Testis (tissue), 3 donors: ENCODE results near the gene SERP2. TPM values are rescaled to one million over a fixed set of nuclear protein-coding genes. Genes with fewer than 3 reads are reported as not detected.

Source experiments
- DNase-seq: peaks from one replicate; pipeline ENCODE4 v3.0.0-alpha.2; 2019
- H3K27ac ChIP-seq, 2 donors: fragments of 200-600 bp; sonication (generic); one replicate each; pipeline ENCODE4 v1.5.1; 2019
- H3K27me3 ChIP-seq: fragments of 200-600 bp; sonication (generic); one replicate; pipeline ENCODE4 v1.5.1; 2019
- H3K36me3 ChIP-seq: fragments of 200-600 bp; sonication (generic); one replicate; pipeline ENCODE4 v1.5.1; 2017; ENCODE audit warnings: low read depth; ENCODE audit errors: missing control alignments
- H3K4me1 ChIP-seq: fragments of 200-600 bp; sonication (generic); one replicate; pipeline ENCODE4 v1.5.1; 2019
- H3K4me3 ChIP-seq, 2 donors: fragments of 200-600 bp; sonication (generic); one replicate each; pipeline ENCODE4 v1.5.1; 2017 to 2019
- H3K9me3 ChIP-seq: fragments of 200-600 bp; sonication (generic); one replicate; pipeline ENCODE4 v1.5.1; 2017
- CTCF ChIP-seq, 3 experiments: fragments of 450-650 bp in 2 of 3; fragments of 200-600 bp in 1 of 3; sonication (generic) in 1 of 3; IDR thresholded peaks; one replicate each; pipeline ENCODE4 v1.5.1; 2016 to 2019; ENCODE audit warnings: antibody characterized with exemption in 3 of 3, mild to moderate bottlenecking in 2 of 3, moderate library complexity in 1 of 3
- POLR2A ChIP-seq: fragments of 450-650 bp; IDR thresholded peaks from one replicate; pipeline ENCODE4 v1.6.1; 2017; ENCODE audit warnings: antibody characterized with exemption, mild to moderate bottlenecking, moderate library complexity
- WGBS, 2 donors: methylation state at CpG; one replicate each; pipeline ENCODE4 v1.1.5; 2018; 5-methylcytosine and 5-hydroxymethylcytosine counted together
- intact Hi-C: fragments of 100-400 bp; cut with DNase I; formaldehyde crosslinking; loops from one replicate; pipeline ENCODE4 v1.15.1; 2023; ENCODE audit warnings: low total_unique reads
- polyA plus RNA-seq: library from polyadenylated mRNA; stranded (reverse); fragments of 350-450 nt; fragmentation: Illumina TruSeq; extraction: RNeasy Lipid Tissue Mini Kit (QIAGEN cat#74804); gene quantifications from one replicate; pipeline ENCODE4 v1.2.3, GENCODE V29; 2014; ENCODE audit warnings: low read depth, low replicate concordance; ENCODE audit not compliant: insufficient read depth
- total RNA-seq, 2 donors: library from RNA; depleted of rRNA; stranded (reverse); fragments of >200 nt; gene quantifications; one replicate each; pipeline ENCODE4 v1.2.3, GENCODE V29; 2016

SERP2 gene
- total and polyA plus RNA-seq, 3 donors from 2014 or later, result 23.5 to 59.2 (median 31.4) TPM

DNA sequence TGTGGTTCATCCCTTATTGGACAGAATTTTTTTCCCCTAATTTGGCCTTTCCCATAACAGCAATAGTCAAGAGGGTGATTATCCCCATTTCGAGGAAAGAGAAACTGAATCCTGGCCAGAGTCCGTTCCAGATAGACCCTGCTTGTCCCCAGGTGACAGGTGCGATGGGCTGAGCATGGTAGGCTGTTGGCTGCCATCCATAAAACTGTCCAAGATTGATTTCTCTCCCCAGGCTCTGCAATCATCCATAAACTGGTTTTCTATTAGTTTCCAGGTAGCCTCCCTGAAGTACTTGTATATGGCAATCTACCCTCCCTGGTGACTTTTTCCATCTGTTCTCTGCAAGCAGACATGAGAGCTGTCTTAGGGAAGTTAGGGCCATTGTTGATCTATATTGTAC is 25.4 kb downstream of the SERP2 start:
- H3K36me3 ChIP-seq, result no peaks in the 10 kb centered on the region
- intact Hi-C loops, result no loop called here
- peaks cover 13% of the 10 kb centered on the region for H3K4me1 ChIP-seq
- H3K9me3 ChIP-seq, result no peaks in the 10 kb centered on the region
- no peak for DNase-seq
- TF ChIP-seq CTCF (IDR thresholded peaks at IDR 0.05) (no peak), POLR2A (no peak)
- H3K4me3 ChIP-seq, result no peak overlapping the region
- H3K27me3 ChIP-seq, result no peaks in the 10 kb centered on the region
- H3K27ac ChIP-seq, result no peak overlapping the region
- WGBS, 2 donors, result 95 to 96% methylated on average over 3 of the region's 3 CpGs

DNA sequence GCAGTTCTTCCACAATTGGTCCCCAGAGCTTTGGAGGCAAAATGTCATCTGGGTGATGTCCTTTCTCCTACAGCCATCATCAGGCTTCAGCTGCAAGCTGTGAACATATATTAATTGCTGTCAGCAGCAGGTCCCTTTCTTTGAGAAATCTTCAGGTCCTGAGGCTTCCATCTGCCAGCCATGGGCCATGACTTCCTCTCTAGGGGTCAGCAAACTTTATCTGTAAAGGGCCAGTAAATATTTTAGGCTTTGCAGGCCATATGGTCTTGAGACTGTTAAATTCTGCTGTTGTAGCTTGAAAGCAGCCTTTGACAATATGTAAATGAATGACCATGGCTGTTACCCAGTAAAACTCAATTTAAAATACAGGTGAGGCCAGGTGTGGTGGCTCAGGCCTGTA is 27.1 kb downstream of the SERP2 start:
- H3K4me1 ChIP-seq, result peaks cover 22% of the 10 kb centered on the region
- H3K27ac ChIP-seq, result no peak overlapping the region
- no peak for DNase-seq
- TF ChIP-seq POLR2A, result no peak
- TF ChIP-seq CTCF (IDR thresholded peaks at IDR 0.05), result no peak
- no peaks in the 10 kb centered on the region for H3K27me3 ChIP-seq
- no peaks in the 10 kb centered on the region for H3K9me3 ChIP-seq
- no peak overlapping the region for H3K4me3 ChIP-seq
- intact Hi-C loops, result no loop called here
- no peaks in the 10 kb centered on the region for H3K36me3 ChIP-seq

DNA sequence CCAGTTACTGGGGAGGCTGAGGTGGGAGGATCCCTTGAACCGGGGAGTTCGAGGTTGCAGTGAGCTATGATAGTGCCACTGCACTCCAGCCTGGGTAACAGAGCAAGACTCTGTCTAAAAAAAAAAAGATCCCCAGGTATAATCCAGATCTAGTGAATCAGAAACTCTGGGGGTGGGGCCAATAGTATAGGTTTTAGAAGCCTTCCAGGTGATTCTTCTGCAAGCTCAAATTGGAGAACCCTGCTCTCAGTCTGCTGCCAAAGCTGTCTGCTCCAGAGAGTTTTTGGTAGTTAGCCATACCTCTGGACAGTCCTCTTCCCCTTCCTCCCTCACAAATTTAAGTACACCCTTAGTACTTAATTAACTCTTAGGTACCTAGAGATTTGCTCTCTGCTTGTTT is 28.0 kb downstream of the SERP2 start:
- Histone ChIP-seq H3K9me3 (no peaks in the 10 kb centered on the region), H3K4me3 (no peak overlapping the region), H3K27ac (no peak overlapping the region), H3K27me3 (no peaks in the 10 kb centered on the region), H3K36me3 (no peaks in the 10 kb centered on the region), H3K4me1 (peaks cover 21% of the 10 kb centered on the region)
- intact Hi-C loops, result no loop called here
- 39 to 51% methylated on average over 2 of the region's 2 CpGs for WGBS, 2 donors
- TF ChIP-seq CTCF (IDR thresholded peaks at IDR 0.05) (no peak), POLR2A (no peak)
- DNase-seq, result no peak

GRCh38 chr13:44402899-44403445 is 29.3 kb downstream of the SERP2 start:
- H3K4me3 ChIP-seq, result no peak overlapping the region
- no peak for DNase-seq
- H3K9me3 ChIP-seq, result no peaks in the 10 kb centered on the region
- no peaks in the 10 kb centered on the region for H3K27me3 ChIP-seq
- WGBS, 2 donors, result 90 to 92% methylated on average over 13 of the region's 13 CpGs
- intact Hi-C loops, result no loop called here
- H3K27ac ChIP-seq, result no peak overlapping the region
- H3K36me3 ChIP-seq, result no peaks in the 10 kb centered on the region
- TF ChIP-seq CTCF (IDR thresholded peaks at IDR 0.05) (no peak), POLR2A (no peak)
- H3K4me1 ChIP-seq, result peaks cover 9% of the 10 kb centered on the region

DNA sequence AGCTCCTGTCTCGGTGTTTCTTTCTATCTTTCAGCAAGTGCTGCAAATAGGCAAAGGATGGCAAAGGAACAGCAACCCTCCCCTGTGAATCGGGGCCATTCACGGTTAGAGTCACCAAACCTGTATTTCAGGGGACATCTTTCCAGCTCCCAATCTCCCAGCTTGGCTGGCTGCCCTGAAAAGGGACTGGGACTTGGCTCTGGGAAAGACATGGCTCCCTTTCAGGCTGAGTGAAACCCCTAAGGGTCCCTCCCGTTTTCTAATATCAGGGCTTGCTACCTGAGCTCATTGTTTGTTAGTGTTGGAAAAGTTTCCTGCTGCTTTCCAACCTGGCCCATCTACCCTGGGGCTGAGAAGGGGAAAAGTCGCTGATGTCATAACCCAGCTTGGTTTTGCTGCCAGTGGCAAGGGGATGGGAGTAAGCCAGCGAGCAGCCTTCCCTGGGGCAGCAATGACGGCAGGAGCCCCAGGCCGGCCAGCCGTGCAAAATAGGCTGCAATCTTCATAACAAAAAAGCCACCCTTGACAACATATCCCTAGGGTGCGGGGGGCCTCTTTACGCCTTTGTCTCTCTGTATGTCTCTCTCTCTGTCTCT is 29.9 kb downstream of the SERP2 start:
- Histone ChIP-seq H3K36me3 (no peaks in the 10 kb centered on the region), H3K27ac (no peak overlapping the region), H3K4me3 (no peak overlapping the region), H3K27me3 (no peaks in the 10 kb centered on the region), H3K4me1 (peaks cover 9% of the 10 kb centered on the region), H3K9me3 (no peaks in the 10 kb centered on the region)
- WGBS, 2 donors, result 87% methylated on average over 11 of the region's 11 CpGs
- intact Hi-C loops, result no loop called here
- no peak for DNase-seq
- TF ChIP-seq CTCF (IDR thresholded peaks at IDR 0.05) (no peak), POLR2A (no peak)
